ENCODE data around the gene DGKZ.

Gene DGKZ

GRCh38 chr11:46332093-46332567 is 15.1 kb upstream of the DGKZ start:
- no peak overlapping the region for H2AFZ ChIP-seq (ENCODE audit: low read depth, low read length)
- no peaks in the 10 kb centered on the region for H3K9me3 ChIP-seq (ENCODE audit: low read length)
- H3K4me3 ChIP-seq (ENCODE audit: low read length): peak overlapping the region; percentile 22
- H3K27me3 ChIP-seq (ENCODE audit: insufficient read depth, low read length): peaks cover 50% of the 10 kb centered on the region
- H3K4me1 ChIP-seq (ENCODE audit: insufficient read depth, low read length): peaks cover 38% of the 10 kb centered on the region
- no peaks in the 10 kb centered on the region for H3K36me3 ChIP-seq (ENCODE audit: insufficient read depth, low read length)

DNA sequence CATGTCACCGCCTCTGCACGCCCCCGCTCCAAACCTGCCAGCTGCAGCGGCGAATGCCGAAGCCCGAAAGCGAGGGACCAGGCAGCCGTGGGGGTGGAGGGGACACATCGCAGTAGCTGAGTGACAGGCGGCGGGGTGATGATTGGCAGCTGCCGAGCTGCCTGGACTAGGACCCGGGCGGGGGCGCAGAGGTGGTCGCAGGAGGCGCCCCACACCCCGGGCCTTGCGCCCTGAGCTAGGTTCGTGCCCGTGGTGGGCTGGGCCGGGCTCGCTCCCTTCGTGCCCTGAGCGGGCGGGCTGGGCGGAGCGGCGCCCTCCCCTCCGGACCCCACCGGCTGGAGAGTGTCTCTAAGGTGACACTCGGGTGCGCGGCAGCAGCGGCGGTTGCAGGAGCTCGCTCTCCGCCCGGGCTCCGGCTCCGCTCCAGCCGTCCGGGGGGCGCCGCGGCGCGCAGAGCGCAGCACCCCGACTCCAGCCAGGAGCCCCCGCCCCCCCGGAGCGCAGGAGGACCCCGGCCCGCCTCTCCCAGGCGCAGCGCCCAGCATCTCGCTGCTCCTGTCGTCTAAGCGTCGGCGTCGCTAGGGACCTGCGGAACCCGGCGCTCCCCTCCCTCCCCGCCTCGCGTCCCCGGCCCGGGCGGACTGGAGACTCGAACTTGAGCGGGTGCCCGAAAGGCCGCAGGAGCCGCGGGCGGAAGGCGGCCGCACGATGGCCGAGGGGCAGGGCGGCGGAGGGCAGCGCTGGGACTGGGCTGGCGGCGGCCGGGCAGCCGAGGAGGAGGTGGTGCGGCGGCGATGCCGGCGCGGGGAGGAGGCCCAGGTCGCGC is 14.5 kb upstream of the DGKZ start:
- H3K9me3 ChIP-seq (ENCODE audit: low read length): no peaks in the 10 kb centered on the region
- H2AFZ ChIP-seq (ENCODE audit: low read depth, low read length): peak overlapping the region; percentile 52
- H3K4me3 ChIP-seq (ENCODE audit: low read length): peak overlapping the region; percentile 22
- peaks cover 50% of the 10 kb centered on the region for H3K27me3 ChIP-seq (ENCODE audit: insufficient read depth, low read length)
- peaks cover 38% of the 10 kb centered on the region for H3K4me1 ChIP-seq (ENCODE audit: insufficient read depth, low read length)
- H3K36me3 ChIP-seq (ENCODE audit: insufficient read depth, low read length): no peaks in the 10 kb centered on the region

DNA sequence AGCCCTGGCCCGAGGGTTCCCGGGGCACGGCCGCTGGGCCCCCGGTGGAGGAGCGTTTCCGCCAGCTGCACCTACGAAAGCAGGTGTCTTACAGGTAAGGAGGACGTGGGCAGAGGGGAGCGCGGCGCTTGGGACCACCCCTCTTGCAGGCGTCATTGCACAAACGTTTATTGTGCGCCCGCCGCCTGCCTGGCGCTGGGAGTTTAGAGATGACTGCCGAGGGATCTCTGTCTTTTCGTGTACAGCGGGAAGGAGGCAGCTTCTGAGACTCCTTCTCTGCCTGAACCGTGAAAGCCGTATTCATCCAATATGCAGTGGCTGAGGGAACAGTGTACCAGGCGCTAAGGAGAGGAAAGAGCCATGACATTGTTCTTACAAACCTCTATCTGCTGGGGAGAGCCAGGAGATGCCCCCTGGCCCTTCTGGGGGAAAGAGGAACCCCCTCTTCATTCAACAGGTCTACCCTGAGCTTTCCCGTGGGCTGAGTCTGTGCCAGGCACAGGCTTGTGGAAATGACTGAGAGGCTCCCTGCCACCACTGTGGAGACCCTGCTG is 13.8 kb upstream of the DGKZ start:
- Histone ChIP-seq H3K36me3 (ENCODE audit: insufficient read depth, low read length) (no peaks in the 10 kb centered on the region), H3K4me1 (ENCODE audit: insufficient read depth, low read length) (peaks cover 40% of the 10 kb centered on the region), H2AFZ (ENCODE audit: low read depth, low read length) (peak overlapping the region; percentile 52), H3K4me3 (ENCODE audit: low read length) (peak overlapping the region; percentile 22), H3K27me3 (ENCODE audit: insufficient read depth, low read length) (peaks cover 50% of the 10 kb centered on the region), H3K9me3 (ENCODE audit: low read length) (no peaks in the 10 kb centered on the region)

DNA sequence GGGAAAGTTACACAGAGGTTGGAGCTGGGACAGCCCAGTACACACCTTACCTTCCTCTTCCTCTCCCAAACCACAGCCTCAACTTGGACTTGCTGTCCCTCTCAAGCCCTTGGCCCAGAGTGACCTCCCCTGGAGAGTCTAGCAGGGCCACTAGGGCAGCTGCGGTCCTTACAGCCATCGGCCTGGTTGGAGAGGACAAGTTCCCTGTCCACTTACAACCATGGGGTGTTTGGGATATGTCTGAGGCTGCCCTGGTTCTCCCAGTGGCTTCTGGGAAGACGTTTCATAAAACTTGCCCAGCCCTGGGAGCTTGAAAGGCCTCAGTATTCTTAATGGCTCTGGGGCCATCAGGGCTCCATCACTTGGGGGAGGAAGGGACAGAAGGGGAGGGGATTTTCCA is 13.1 kb upstream of the DGKZ start:
- Histone ChIP-seq H2AFZ (ENCODE audit: low read depth, low read length) (no peak overlapping the region), H3K9me3 (ENCODE audit: low read length) (no peaks in the 10 kb centered on the region), H3K4me3 (ENCODE audit: low read length) (no peak overlapping the region), H3K4me1 (ENCODE audit: insufficient read depth, low read length) (peaks cover 47% of the 10 kb centered on the region), H3K36me3 (ENCODE audit: insufficient read depth, low read length) (no peaks in the 10 kb centered on the region), H3K27me3 (ENCODE audit: insufficient read depth, low read length) (peaks cover 50% of the 10 kb centered on the region)

DNA sequence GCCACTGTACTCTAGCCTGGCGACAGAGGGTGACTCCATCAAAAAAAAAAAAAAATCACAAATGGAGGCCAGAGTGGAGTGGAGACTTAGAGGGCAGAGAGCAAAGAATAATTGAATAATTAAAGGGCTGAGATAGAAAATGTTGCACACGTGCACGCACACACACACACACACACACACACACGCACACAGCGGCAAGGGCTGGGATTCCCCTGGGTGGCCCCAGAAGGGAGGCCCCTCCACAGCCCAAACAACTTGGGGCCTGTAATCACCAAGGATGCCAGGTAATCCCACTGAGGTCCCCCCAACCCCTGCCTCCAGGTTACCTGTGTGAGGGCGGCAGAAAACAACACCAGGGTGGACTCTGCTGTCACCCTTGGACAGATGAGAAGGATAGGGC is 12.0 kb upstream of the DGKZ start:
- Histone ChIP-seq H3K4me1 (ENCODE audit: insufficient read depth, low read length) (peaks cover 47% of the 10 kb centered on the region), H3K4me3 (ENCODE audit: low read length) (no peak overlapping the region), H2AFZ (ENCODE audit: low read depth, low read length) (no peak overlapping the region), H3K27me3 (ENCODE audit: insufficient read depth, low read length) (peaks cover 43% of the 10 kb centered on the region), H3K9me3 (ENCODE audit: low read length) (no peaks in the 10 kb centered on the region), H3K36me3 (ENCODE audit: insufficient read depth, low read length) (no peaks in the 10 kb centered on the region)

DNA sequence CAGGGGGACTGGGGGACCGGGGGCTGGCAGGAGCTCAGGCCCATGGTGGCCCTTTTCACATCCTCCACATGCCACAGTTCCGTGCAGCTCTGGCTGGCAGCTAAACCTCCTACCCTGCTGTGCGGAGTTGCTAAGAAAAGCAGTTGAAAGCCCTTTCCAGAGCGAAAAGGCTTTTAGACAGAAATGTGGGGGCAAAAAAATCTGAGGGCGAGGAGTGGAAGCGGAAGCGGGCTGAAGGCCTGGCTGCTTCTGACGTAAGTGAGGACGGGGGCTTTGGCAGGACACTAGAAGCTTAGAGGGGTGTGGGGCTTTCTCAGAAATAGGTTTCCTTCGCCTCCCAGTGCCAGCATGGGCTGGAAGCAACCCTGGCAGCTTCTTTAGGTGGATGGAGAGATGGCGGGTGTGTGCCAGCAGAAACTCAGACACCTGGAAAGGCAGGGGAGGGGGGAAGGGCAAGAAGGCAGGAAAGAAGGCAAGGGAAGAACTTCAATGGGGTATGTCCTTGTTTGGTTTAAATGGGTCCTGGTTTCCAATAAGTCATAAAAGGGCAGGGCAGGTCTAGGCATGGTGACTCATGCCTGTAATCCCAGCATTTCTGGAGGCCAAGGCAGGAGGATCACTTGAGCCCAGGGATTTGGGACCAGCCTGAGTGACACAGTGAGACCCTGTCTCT is 11.2 kb upstream of the DGKZ start:
- Histone ChIP-seq H3K36me3 (ENCODE audit: insufficient read depth, low read length) (no peaks in the 10 kb centered on the region), H2AFZ (ENCODE audit: low read depth, low read length) (no peak overlapping the region), H3K9me3 (ENCODE audit: low read length) (no peaks in the 10 kb centered on the region), H3K4me3 (ENCODE audit: low read length) (no peak overlapping the region), H3K4me1 (ENCODE audit: insufficient read depth, low read length) (peaks cover 40% of the 10 kb centered on the region), H3K27me3 (ENCODE audit: insufficient read depth, low read length) (peaks cover 41% of the 10 kb centered on the region)

- Histone ChIP-seq H2AFZ (ENCODE audit: low read depth, low read length) (no peak overlapping the region), H3K27me3 (ENCODE audit: insufficient read depth, low read length) (peaks cover 34% of the 10 kb centered on the region), H3K9me3 (ENCODE audit: low read length) (no peaks in the 10 kb centered on the region), H3K36me3 (ENCODE audit: insufficient read depth, low read length) (no peaks in the 10 kb centered on the region), H3K4me1 (ENCODE audit: insufficient read depth, low read length) (peaks cover 34% of the 10 kb centered on the region), H3K4me3 (ENCODE audit: low read length) (no peak overlapping the region)
Measured at GRCh38 chr11:46336563-46337180, 10.6 kb upstream of the DGKZ start.

GRCh38 chr11:46337626-46338345 is 9.5 kb upstream of the DGKZ start:
- Histone ChIP-seq H3K4me1 (ENCODE audit: insufficient read depth, low read length) (peaks cover 24% of the 10 kb centered on the region), H3K9me3 (ENCODE audit: low read length) (no peaks in the 10 kb centered on the region), H3K4me3 (ENCODE audit: low read length) (no peak overlapping the region), H2AFZ (ENCODE audit: low read depth, low read length) (no peak overlapping the region), H3K27me3 (ENCODE audit: insufficient read depth, low read length) (peaks cover 23% of the 10 kb centered on the region), H3K36me3 (ENCODE audit: insufficient read depth, low read length) (no peaks in the 10 kb centered on the region)

DNA sequence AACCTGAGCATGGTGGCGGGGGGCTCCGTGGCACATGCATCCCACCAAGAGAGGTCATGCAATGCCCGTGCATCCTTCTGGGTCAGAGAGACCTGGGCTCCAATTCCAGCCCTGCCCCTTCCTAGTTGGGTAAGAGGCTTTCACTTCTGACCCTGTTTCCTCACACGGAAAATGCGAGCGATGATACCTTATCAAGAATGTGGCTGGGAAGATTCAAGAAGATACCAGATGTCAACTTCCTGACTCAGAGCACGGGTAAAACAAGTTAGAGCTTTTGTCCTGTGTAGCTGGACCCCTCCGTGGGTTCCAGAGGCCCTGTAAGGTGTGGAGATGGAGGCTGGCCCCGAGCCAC is 8.7 kb upstream of the DGKZ start:
- H3K36me3 ChIP-seq (ENCODE audit: insufficient read depth, low read length): no peaks in the 10 kb centered on the region
- H3K4me1 ChIP-seq (ENCODE audit: insufficient read depth, low read length): peaks cover 24% of the 10 kb centered on the region
- peak overlapping the region; percentile 51 for H2AFZ ChIP-seq (ENCODE audit: low read depth, low read length)
- peak overlapping the region; percentile 20 for H3K4me3 ChIP-seq (ENCODE audit: low read length)
- H3K9me3 ChIP-seq (ENCODE audit: low read length): no peaks in the 10 kb centered on the region
- H3K27me3 ChIP-seq (ENCODE audit: insufficient read depth, low read length): peaks cover 15% of the 10 kb centered on the region

GRCh38 chr11:46338988-46339666 is 8.1 kb upstream of the DGKZ start:
- H2AFZ ChIP-seq (ENCODE audit: low read depth, low read length): peak overlapping the region; percentile 51
- H3K9me3 ChIP-seq (ENCODE audit: low read length): no peaks in the 10 kb centered on the region
- peaks cover 10% of the 10 kb centered on the region for H3K27me3 ChIP-seq (ENCODE audit: insufficient read depth, low read length)
- H3K4me3 ChIP-seq (ENCODE audit: low read length): peak overlapping the region; percentile 20
- H3K36me3 ChIP-seq (ENCODE audit: insufficient read depth, low read length): no peaks in the 10 kb centered on the region
- H3K4me1 ChIP-seq (ENCODE audit: insufficient read depth, low read length): peaks cover 24% of the 10 kb centered on the region

GRCh38 chr11:46339816-46340215 is 7.4 kb upstream of the DGKZ start:
- Histone ChIP-seq H3K27me3 (ENCODE audit: insufficient read depth, low read length) (peaks cover 3% of the 10 kb centered on the region), H3K4me1 (ENCODE audit: insufficient read depth, low read length) (peaks cover 24% of the 10 kb centered on the region), H2AFZ (ENCODE audit: low read depth, low read length) (no peak overlapping the region), H3K9me3 (ENCODE audit: low read length) (no peaks in the 10 kb centered on the region), H3K4me3 (ENCODE audit: low read length) (no peak overlapping the region), H3K36me3 (ENCODE audit: insufficient read depth, low read length) (no peaks in the 10 kb centered on the region)

DNA sequence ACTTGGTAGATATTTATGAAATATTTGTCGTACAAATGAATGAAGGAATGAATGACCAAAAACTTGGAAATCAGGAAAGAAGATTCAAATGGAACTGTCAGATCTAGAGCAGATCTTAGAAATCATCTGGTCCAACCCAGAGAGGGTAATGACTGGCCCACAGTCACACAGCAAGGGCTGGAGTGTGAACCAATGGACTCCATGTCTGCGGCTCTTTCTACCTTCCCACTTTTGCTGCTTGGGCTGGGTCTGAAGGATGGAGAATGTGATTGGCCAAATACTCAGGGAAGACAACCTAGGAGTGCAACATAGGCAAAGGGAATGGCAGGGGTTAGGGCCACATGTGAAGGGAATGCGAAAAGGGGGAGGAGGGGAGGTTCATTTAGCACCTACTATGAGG is 5.8 kb upstream of the DGKZ start:
- H3K27me3 ChIP-seq (ENCODE audit: insufficient read depth, low read length): no peaks in the 10 kb centered on the region
- H3K9me3 ChIP-seq (ENCODE audit: low read length): no peaks in the 10 kb centered on the region
- no peak overlapping the region for H3K4me3 ChIP-seq (ENCODE audit: low read length)
- no peaks in the 10 kb centered on the region for H3K36me3 ChIP-seq (ENCODE audit: insufficient read depth, low read length)
- peaks cover 18% of the 10 kb centered on the region for H3K4me1 ChIP-seq (ENCODE audit: insufficient read depth, low read length)
- no peak overlapping the region for H2AFZ ChIP-seq (ENCODE audit: low read depth, low read length)

Measured in neuron (in vitro differentiated cells).